Gastroesophageal sphincter (tissue), 4 donors: ENCODE data around the gene BHLHE23. TPM values are rescaled to one million over a fixed set of nuclear protein-coding genes. Genes with fewer than 3 reads are reported as not detected.

Experiments used
- ATAC-seq: fragments of 150-250 bp; one replicate; pipeline ENCODE4 v1.9.1; 2016; ENCODE audit warnings: mild to moderate bottlenecking, moderate library complexity
- H3K27ac ChIP-seq, 4 donors: fragments of 200-600 bp; sonication (generic) in 3 of 4; 1 replicate in 3 of 4; 2 replicates in 1 of 4; pipeline ENCODE4 v1.5.1; 2016 to 2019
- H3K27me3 ChIP-seq: fragments of 200-600 bp; sonication (generic); one replicate; pipeline ENCODE4 v1.5.1; 2019
- H3K36me3 ChIP-seq, 2 donors: fragments of 200-600 bp; sonication (generic); one replicate each; pipeline ENCODE4 v1.5.1; 2019; ENCODE audit warnings: control low read depth in 1 of 2
- H3K4me1 ChIP-seq, 3 donors: fragments of 200-600 bp; sonication (generic); 1 replicate in 2 of 3; 2 replicates in 1 of 3; pipeline ENCODE4 v1.5.1; 2016 to 2019; ENCODE audit warnings: control low read depth in 2 of 3
- H3K4me3 ChIP-seq, 2 donors: fragments of 200-600 bp; sonication (generic); one replicate each; pipeline ENCODE4 v1.5.1; 2019; ENCODE audit warnings: mild to moderate bottlenecking in 1 of 2, moderate library complexity in 1 of 2
- H3K9me3 ChIP-seq, 3 donors: fragments of 200-600 bp; sonication (generic); one replicate each; pipeline ENCODE4 v1.5.1; 2017 to 2019; ENCODE audit warnings: control low read depth in 2 of 3
- EP300 ChIP-seq: sonication (generic); formaldehyde crosslinking; IDR thresholded peaks from one replicate; pipeline ENCODE4 v1.6.1; 2017; ENCODE audit warnings: antibody characterized with exemption, mild to moderate bottlenecking
- POLR2A ChIP-seq, 2 donors: fragments of 450-650 bp; IDR thresholded peaks; one replicate each; pipeline ENCODE4 v1.6.1; 2017; ENCODE audit warnings: antibody characterized with exemption in 2 of 2, mild to moderate bottlenecking in 2 of 2, moderate library complexity in 1 of 2
- POLR2AphosphoS5 ChIP-seq: sonication (generic); formaldehyde crosslinking; IDR thresholded peaks from one replicate; pipeline ENCODE4 v1.6.1; 2017; ENCODE audit warnings: antibody characterized with exemption
- WGBS, 2 donors: methylation state at CpG; one replicate each; pipeline ENCODE4 v1.1.5; 2018; ENCODE audit warnings: low coverage in 1 of 2; 5-methylcytosine and 5-hydroxymethylcytosine counted together
- total RNA-seq, 4 donors: library from RNA; depleted of rRNA; stranded (reverse); fragments of >200 nt; gene quantifications; one replicate each; pipeline ENCODE4 v1.1.0, GENCODE V29; 2016
- TF ChIP-seq, protein P1 (sequence below), 4 experiments: fragments of 200-600 bp in 2 of 4; fragments of 450-650 bp in 2 of 4; sonication (generic) in 1 of 4; IDR thresholded peaks; one replicate each; pipeline ENCODE4 v1.5.1; 2017 to 2019; ENCODE audit warnings: antibody characterized with exemption in 4 of 4, mild to moderate bottlenecking in 2 of 4, moderate library complexity in 2 of 4

The BHLHE23 gene
- total RNA-seq, 4 donors from 2014 or later: not detected

DNA sequence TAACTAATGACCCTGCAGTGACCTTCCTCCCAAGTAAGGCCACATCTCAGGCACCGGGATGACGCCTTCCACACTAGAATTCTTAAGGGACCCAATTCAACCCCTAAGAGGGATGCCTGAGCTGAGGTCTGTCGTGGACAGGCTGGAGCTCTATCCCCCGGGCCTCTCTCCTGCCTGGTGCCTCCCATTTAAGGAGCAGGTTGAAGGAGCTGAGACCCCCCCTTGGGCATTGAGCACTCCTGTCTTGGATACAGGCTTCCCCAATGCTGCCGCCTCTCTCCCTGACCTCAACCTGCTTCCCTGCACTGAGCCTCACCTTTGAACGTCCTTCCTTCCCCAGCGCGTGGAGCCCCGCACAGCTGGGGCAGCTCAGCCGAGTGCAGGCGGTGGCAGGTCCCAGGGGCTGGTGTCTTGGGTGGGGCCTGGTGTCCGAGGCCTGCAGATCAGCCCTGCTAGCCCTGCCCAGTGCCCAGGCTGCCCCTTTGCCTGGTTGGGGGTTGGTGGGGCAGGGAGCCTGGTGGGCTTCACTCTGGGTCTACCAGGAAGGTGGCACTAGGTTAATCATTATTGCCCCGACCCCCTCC, 19.9 kb upstream of the BHLHE23 start:
- TF ChIP-seq, protein P1, sequence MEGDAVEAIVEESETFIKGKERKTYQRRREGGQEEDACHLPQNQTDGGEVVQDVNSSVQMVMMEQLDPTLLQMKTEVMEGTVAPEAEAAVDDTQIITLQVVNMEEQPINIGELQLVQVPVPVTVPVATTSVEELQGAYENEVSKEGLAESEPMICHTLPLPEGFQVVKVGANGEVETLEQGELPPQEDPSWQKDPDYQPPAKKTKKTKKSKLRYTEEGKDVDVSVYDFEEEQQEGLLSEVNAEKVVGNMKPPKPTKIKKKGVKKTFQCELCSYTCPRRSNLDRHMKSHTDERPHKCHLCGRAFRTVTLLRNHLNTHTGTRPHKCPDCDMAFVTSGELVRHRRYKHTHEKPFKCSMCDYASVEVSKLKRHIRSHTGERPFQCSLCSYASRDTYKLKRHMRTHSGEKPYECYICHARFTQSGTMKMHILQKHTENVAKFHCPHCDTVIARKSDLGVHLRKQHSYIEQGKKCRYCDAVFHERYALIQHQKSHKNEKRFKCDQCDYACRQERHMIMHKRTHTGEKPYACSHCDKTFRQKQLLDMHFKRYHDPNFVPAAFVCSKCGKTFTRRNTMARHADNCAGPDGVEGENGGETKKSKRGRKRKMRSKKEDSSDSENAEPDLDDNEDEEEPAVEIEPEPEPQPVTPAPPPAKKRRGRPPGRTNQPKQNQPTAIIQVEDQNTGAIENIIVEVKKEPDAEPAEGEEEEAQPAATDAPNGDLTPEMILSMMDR (IDR thresholded peaks at IDR 0.05): no peak
- TF ChIP-seq EP300 (no peak), POLR2A (IDR thresholded peaks at IDR 0.05) (no peak), POLR2AphosphoS5 (no peak)
- peaks cover 97% of the 10 kb centered on the region for H3K27me3 ChIP-seq
- H3K27ac ChIP-seq: no peak overlapping the region
- 33 to 74% methylated on average over 3 to 4 of the region's 13 CpGs for WGBS, 2 donors
- H3K4me1 ChIP-seq: no peaks in the 10 kb centered on the region
- no peaks in the 10 kb centered on the region for H3K9me3 ChIP-seq
- H3K4me3 ChIP-seq: no peak overlapping the region
- no peaks in the 10 kb centered on the region for H3K36me3 ChIP-seq
- no peak for ATAC-seq

DNA sequence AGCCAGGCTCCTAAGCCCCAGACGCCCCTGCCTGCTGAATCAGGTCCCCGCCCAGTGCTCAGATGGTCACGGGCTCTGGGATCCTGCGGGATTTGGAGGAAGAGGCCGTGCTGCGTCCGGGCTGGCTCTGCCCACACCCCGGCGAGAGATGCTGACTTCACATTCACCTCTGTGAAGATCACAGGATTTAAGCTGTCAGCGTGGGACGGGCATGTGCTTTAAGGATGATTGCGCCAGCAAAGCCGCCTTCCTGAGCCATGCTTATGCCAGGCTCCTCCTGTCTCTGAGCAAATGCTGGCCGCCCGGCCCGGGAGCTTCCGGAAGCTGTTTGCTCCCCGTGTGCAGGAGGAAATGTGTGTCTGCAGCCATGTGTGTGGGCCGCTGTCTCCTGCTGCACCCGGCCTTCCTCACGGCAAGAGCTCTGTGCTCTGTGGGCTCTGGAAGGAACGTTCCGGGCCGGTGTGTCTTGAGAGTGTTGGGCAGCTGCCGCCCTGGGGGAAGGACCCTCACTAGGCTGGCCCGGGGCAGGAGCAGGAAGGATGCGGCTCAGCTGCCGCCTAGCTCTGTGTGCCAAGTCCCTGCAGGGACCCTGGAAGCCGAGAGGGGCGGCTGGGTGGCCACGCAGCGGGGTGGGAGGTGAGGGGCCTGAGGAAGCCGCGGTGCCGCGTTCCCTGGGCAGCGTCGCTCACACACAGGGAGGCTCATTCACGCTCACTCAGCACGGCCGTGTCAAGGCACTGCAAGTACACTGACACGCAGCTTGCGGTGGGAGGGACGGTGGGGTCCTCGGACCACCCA, 19.0 kb upstream of the BHLHE23 start:
- Histone ChIP-seq H3K4me1 (no peaks in the 10 kb centered on the region), H3K9me3 (peaks cover 0 to 7% (median 0%) of the 10 kb centered on the region in 3 donors), H3K36me3 (no peaks in the 10 kb centered on the region), H3K4me3 (no peak overlapping the region), H3K27me3 (peaks cover 97% of the 10 kb centered on the region), H3K27ac (no peak overlapping the region)
- WGBS, 2 donors: 20 to 27% methylated on average over 1 to 3 of the region's 45 CpGs
- TF ChIP-seq EP300: no peak
- TF ChIP-seq POLR2A (IDR thresholded peaks at IDR 0.05): no peak
- no peak for TF ChIP-seq POLR2AphosphoS5
- TF ChIP-seq, protein P1 (IDR thresholded peaks at IDR 0.05): no peak
- no peak for ATAC-seq

DNA sequence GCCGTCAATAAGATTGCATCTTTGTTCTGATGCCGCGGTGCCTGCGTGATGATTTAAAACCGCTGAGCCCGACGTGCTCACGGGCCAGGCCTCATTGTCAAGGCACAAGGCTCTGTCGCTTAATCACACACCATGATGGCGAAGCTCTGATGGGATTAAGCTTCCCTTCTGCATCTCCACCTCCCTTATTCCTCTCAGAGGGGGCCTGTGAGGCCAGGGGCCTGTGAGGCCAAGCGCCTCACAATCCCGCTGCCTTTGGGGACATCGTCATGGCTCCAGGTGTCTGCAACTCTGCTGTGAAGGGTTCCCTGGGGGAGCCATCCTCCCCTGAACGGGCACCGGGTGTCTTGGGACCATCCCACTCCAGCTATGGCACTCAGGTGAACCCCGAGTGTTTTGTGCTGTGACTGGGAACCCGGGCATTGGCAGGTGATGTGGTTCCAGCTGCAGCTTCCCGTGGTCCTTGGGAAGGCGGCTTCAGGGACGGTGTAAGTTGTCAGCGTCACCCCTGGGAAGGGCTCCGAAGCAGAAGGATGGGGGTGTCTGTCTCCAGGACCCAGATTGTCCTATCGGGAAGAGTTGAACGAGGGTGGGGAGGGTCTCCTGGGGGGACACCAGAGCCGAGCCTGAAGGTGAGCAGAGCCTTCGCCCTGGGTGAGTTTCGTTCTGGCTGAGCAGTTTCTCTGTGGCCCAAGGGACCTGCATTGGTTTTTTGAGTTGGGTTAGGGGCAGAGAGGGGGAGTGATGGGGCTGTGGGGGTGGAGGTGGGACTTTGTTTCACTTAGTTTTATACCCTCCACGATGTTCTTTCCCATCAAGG, 18.0 kb upstream of the BHLHE23 start:
- no peak for TF ChIP-seq POLR2AphosphoS5
- TF ChIP-seq EP300: no peak
- TF ChIP-seq POLR2A (IDR thresholded peaks at IDR 0.05): no peak
- TF ChIP-seq, protein P1 (IDR thresholded peaks at IDR 0.05): no peak
- no peak overlapping the region for H3K4me3 ChIP-seq
- no peaks in the 10 kb centered on the region for H3K4me1 ChIP-seq
- H3K9me3 ChIP-seq: peaks cover 0 to 16% (median 0%) of the 10 kb centered on the region in 3 donors
- no peak overlapping the region for H3K27ac ChIP-seq
- WGBS, 2 donors: 53 to 63% methylated on average over 8 of the region's 28 CpGs
- peaks cover 97% of the 10 kb centered on the region for H3K27me3 ChIP-seq
- no peaks in the 10 kb centered on the region for H3K36me3 ChIP-seq
- no peak for ATAC-seq

DNA sequence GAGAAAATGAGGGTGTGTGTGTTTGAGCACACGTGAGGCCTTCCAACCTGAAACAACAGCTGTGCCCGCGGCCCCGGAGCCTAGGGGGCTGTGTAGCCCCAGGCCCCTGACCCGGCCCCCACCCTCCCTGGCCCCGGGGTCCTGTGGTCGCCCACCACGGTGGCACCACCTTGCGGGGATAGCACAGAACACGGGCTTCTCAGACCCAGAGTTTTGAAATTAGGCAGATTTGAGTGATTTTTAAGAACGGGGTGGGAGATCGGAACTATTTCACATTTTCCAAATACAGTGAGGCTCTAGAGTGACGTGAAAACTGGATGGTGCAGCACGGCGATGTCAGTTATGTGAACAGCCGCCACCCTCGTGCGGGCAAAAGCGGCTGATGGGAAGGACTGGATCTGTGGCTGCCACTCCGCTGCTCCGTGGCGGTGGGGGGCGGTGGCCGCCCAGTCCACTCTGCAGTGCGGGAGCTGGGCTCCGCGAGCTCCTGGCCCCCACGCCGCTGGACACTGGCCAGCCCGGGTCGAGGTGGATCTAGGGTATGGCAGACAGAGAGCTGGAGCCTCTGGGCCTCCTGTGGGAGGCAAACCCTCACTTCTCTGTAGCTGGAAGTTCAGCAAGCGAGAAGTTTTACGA, 17.3 kb upstream of the BHLHE23 start:
- TF ChIP-seq POLR2A (IDR thresholded peaks at IDR 0.05) (no peak), POLR2AphosphoS5 (no peak), EP300 (no peak)
- TF ChIP-seq, protein P1 (IDR thresholded peaks at IDR 0.05): no peak
- no peaks in the 10 kb centered on the region for H3K4me1 ChIP-seq
- 88 to 89% methylated on average over 6 to 12 of the region's 33 CpGs for whole genome bisulfite sequencing, 2 donors
- H3K4me3 ChIP-seq: no peak overlapping the region
- peaks cover 97% of the 10 kb centered on the region for H3K27me3 ChIP-seq
- no peak overlapping the region for H3K27ac ChIP-seq
- peaks cover 0 to 20% (median 0%) of the 10 kb centered on the region in 3 donors for H3K9me3 ChIP-seq
- no peaks in the 10 kb centered on the region for H3K36me3 ChIP-seq
- no peak for ATAC-seq
